Gastrocnemius medialis (tissue), 4 donors: Measurements from ENCODE around the gene PACSIN2. TPM values are rescaled to one million over a fixed set of nuclear protein-coding genes. Genes with fewer than 3 reads are reported as not detected.
A peak's percentile ranks its signal among the peaks of the same experiment; 100 is the strongest.

Source experiments
- ATAC-seq, 2 donors: fragments of 150-250 bp; one replicate each; pipeline ENCODE4 v1.9.1; 2016
- DNase-seq, 2 donors: peaks; one replicate each; pipeline ENCODE4 v3.0.0-alpha.2; 2019
- H3K27ac ChIP-seq, 4 donors: fragments of 200-600 bp; sonication (generic); 1 replicate in 1 of 4; 2 replicates in 3 of 4; pipeline ENCODE4 v1.5.1; 2016 to 2018; ENCODE audit warnings: mild to moderate bottlenecking in 2 of 4, moderate library complexity in 1 of 4
- H3K27me3 ChIP-seq, 3 donors: fragments of 200-600 bp; sonication (generic) in 2 of 3; 1 replicate in 1 of 3; 2 replicates in 2 of 3; pipeline versions ENCODE4 v1.5.1 to v1.6.0; 2016 to 2019; ENCODE audit warnings: mild to moderate bottlenecking in 1 of 3, moderate library complexity in 1 of 3
- H3K36me3 ChIP-seq, 2 donors: fragments of 200-600 bp; sonication (generic) in 1 of 2; one replicate each; pipeline ENCODE4 v1.5.1; 2017 to 2018
- H3K4me1 ChIP-seq, 2 donors: fragments of 200-600 bp; sonication (generic) in 1 of 2; one replicate each; pipeline ENCODE4 v1.5.1; 2016 to 2017; ENCODE audit warnings: mild to moderate bottlenecking in 2 of 2
- H3K4me3 ChIP-seq, 4 donors: fragments of 200-600 bp; sonication (generic) in 3 of 4; 1 replicate in 1 of 4; 2 replicates in 3 of 4; pipeline ENCODE4 v1.5.1; 2016 to 2019; ENCODE audit warnings: mild to moderate bottlenecking in 2 of 4
- H3K9me3 ChIP-seq, 3 donors: fragments of 200-600 bp; sonication (generic) in 2 of 3; 1 replicate in 1 of 3; 2 replicates in 2 of 3; pipeline ENCODE4 v1.5.1; 2016 to 2019
- POLR2A ChIP-seq, 2 donors: fragments of 450-650 bp; IDR thresholded peaks; one replicate each; pipeline ENCODE4 v1.6.1; 2017; ENCODE audit warnings: antibody characterized with exemption in 2 of 2, mild to moderate bottlenecking in 2 of 2, moderate library complexity in 2 of 2
- in situ Hi-C, 4 donors: fragments of 200-750 bp; cut with MboI; loops; one replicate each; pipeline versions ENCODE4 v1.15.0 to v1.8.0; 2017; ENCODE audit warnings: low sequenced_read_pairs in 4 of 4
- intact Hi-C: fragments of 100-400 bp; cut with DNase I; formaldehyde crosslinking; loops from one replicate; pipeline ENCODE4 v1.15.1; 2023; ENCODE audit warnings: low total_unique reads
- total RNA-seq, 4 donors: library from RNA; depleted of rRNA; stranded (reverse); fragments of >200 nt; gene quantifications; one replicate each; pipeline versions ENCODE4 v1.1.0 to v1.2.3, GENCODE V29; 2016
- TF ChIP-seq, protein P1 (sequence below), 5 experiments: fragments of 450-650 bp in 3 of 5; fragments of 200-600 bp in 2 of 5; sonication (generic) in 2 of 5; IDR thresholded peaks in 4 of 5; conservative IDR thresholded peaks in 1 of 5; 1 replicate in 4 of 5; 2 replicates in 1 of 5; pipeline ENCODE4 v1.5.1; 2016 to 2019; ENCODE audit warnings: antibody characterized with exemption in 5 of 5, mild to moderate bottlenecking in 3 of 5, moderate library complexity in 3 of 5

Gene PACSIN2
- total RNA-seq, 4 donors from 2014 or later = 37.3 to 45.9 (median 39.8) TPM

DNA sequence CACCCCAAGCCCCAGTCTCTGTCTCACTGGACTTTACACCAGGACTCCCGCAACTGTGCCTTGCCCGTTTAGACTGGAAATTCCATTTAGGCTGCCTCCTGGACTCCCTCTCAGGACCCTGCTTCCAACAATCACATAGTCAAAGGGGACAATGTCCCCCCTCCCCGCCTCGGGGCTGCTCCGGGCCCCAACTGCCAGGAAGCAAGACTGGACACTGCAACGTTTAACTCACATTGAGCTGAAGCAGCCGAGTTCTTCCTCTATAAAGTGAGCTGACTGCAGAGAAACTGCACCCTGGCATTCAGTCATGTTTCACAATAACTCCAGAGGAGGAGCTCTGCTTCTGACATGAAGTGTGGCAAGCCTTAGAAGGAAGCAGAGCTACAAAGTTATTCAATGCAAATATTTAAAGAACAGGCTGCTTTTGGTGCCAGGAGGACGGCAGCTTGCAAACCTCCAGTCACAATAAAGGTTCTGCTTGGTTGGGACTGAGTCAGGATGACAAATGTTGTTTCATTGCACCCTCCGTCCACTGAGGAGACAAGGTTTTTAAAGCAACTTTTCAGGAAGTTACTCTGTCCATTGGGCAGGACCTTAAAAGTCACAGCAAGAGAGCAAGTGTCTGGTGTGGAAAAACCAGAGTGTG lies 19.9 kb downstream of the PACSIN2 start:
- intact Hi-C loops (no loop called here), in situ Hi-C loops (no loop called here)
- peaks cover 48 to 63% of the 10 kb centered on the region in 2 donors for H3K4me1 ChIP-seq
- DNase-seq (peak; percentile 55 to 64), ATAC-seq (peak; percentile 79 to 89)
- TF ChIP-seq POLR2A (IDR thresholded peaks at IDR 0.05) = no peak
- TF ChIP-seq, protein P1, sequence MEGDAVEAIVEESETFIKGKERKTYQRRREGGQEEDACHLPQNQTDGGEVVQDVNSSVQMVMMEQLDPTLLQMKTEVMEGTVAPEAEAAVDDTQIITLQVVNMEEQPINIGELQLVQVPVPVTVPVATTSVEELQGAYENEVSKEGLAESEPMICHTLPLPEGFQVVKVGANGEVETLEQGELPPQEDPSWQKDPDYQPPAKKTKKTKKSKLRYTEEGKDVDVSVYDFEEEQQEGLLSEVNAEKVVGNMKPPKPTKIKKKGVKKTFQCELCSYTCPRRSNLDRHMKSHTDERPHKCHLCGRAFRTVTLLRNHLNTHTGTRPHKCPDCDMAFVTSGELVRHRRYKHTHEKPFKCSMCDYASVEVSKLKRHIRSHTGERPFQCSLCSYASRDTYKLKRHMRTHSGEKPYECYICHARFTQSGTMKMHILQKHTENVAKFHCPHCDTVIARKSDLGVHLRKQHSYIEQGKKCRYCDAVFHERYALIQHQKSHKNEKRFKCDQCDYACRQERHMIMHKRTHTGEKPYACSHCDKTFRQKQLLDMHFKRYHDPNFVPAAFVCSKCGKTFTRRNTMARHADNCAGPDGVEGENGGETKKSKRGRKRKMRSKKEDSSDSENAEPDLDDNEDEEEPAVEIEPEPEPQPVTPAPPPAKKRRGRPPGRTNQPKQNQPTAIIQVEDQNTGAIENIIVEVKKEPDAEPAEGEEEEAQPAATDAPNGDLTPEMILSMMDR (IDR thresholded peaks at IDR 0.05 in 4 of 5, conservative IDR thresholded peaks at IDR 0.05 in 1 of 5) = no peak
- peak overlapping the region; percentile 39 to 71 (median 55) for H3K27ac ChIP-seq
- H3K9me3 ChIP-seq = no peaks in the 10 kb centered on the region
- H3K27me3 ChIP-seq = no peaks in the 10 kb centered on the region
- H3K4me3 ChIP-seq = peak overlapping the region in 2 of 4 donors; percentile 5 to 26
- H3K36me3 ChIP-seq = no peaks in the 10 kb centered on the region

GRCh38 chr22:42994276-42994916 lies 20.6 kb downstream of the PACSIN2 start:
- TF ChIP-seq, protein P1 (IDR thresholded peaks at IDR 0.05 in 4 of 5, conservative IDR thresholded peaks at IDR 0.05 in 1 of 5) = no peak
- no peak for TF ChIP-seq POLR2A (IDR thresholded peaks at IDR 0.05)
- Histone ChIP-seq H3K36me3 (no peaks in the 10 kb centered on the region), H3K4me1 (peaks cover 45 to 57% of the 10 kb centered on the region in 2 donors), H3K9me3 (no peaks in the 10 kb centered on the region), H3K27ac (peak overlapping the region in 3 of 4 donors; percentile 39 to 71 (median 62)), H3K27me3 (no peaks in the 10 kb centered on the region), H3K4me3 (peak overlapping the region in 1 of 4 donors; percentile 26)
- DNase-seq (no peak), ATAC-seq (no peak)
- intact Hi-C loops = no loop called here
- in situ Hi-C loops = no loop called here

- Histone ChIP-seq H3K27ac (no peak overlapping the region), H3K4me3 (no peak overlapping the region)
- ATAC-seq = no peak
Observed at GRCh38 chr22:42993651-42994275, 21.2 kb downstream of the PACSIN2 start.

GRCh38 chr22:42992886-42993479 lies 22.0 kb downstream of the PACSIN2 start:
- no peaks in the 10 kb centered on the region for H3K9me3 ChIP-seq
- H3K27me3 ChIP-seq = no peaks in the 10 kb centered on the region
- H3K4me1 ChIP-seq = peaks cover 43 to 57% of the 10 kb centered on the region in 2 donors
- TF ChIP-seq POLR2A (IDR thresholded peaks at IDR 0.05) = no peak
- TF ChIP-seq, protein P1 (IDR thresholded peaks at IDR 0.05 in 4 of 5, conservative IDR thresholded peaks at IDR 0.05 in 1 of 5) = no peak
- in situ Hi-C loops (no loop called here), intact Hi-C loops (no loop called here)
- H3K27ac ChIP-seq = no peak overlapping the region
- H3K4me3 ChIP-seq = no peak overlapping the region
- DNase-seq = no peak
- ATAC-seq = no peak
- no peaks in the 10 kb centered on the region for H3K36me3 ChIP-seq

More at GRCh38 chr22:42993651-42994275, 21.2 kb downstream of the PACSIN2 start:
- no peaks in the 10 kb centered on the region for H3K36me3 ChIP-seq
- peaks cover 43 to 57% of the 10 kb centered on the region in 2 donors for H3K4me1 ChIP-seq
- no peaks in the 10 kb centered on the region for H3K27me3 ChIP-seq
- no peaks in the 10 kb centered on the region for H3K9me3 ChIP-seq
- intact Hi-C loops (no loop called here), in situ Hi-C loops (no loop called here)
- no peak for DNase-seq
- TF ChIP-seq, protein P1 (IDR thresholded peaks at IDR 0.05 in 4 of 5, conservative IDR thresholded peaks at IDR 0.05 in 1 of 5) = no peak
- no peak for TF ChIP-seq POLR2A (IDR thresholded peaks at IDR 0.05)
